Measurements from ENCODE around the gene KCNA2. TPM values are rescaled to one million over a fixed set of nuclear protein-coding genes. Genes with fewer than 3 reads are reported as not detected.

The KCNA2 gene
- total RNA-seq, 1 experiment from 2014 or later: not detected

DNA sequence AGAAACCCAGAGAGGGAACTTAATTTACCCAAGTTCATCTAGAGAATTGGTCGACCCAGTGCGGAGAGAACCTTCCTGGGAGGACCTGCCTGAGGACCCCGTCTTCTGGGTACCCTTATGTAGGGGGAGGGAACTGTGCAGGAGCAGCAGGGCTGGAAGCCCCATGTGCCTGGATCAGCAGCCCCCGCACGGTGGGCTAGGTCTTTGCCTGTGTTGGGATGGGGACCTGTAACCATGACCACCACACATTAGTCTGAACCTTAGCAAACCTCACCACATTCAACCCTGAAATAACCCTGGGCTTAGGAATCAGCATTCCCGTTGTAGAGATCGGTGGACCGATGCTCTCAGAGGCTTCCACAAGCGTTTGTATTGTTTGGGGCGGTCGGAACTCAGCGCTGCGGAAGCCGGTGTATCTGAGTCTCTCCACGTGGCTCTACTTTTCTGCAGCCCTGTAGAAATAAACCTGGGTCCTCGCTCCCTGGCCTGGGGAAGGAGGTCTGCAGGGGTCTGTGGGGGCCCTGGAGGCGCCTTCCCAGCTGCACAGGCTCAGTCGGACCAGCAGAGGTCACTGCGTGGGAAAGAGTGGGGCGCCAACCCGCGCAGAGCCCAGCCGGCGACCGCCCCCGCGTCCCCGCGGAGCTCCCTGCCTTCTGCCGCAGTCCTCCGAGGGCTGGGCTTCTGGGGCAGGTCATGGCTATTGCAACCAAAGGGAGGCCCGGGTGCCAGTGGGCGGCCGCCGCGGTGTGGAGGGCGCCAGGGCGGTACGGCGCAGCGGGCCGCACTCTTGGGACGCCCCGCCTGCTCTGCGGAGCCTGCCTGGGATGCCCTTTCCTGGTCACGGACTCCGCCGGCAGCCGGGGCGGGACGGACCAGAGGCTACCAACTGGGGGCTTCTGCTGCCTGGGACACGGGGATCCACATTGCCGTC is 51.0 kb downstream of the KCNA2 start:
- Histone ChIP-seq H3K4me1 (no peaks in the 10 kb centered on the region), H3K9me3 (replicated peaks) (no peaks in the 10 kb centered on the region), H3K27me3 (no peaks in the 10 kb centered on the region), H3K27ac (no peak overlapping the region), H3K36me3 (no peaks in the 10 kb centered on the region), H3K4me3 (no peak overlapping the region)
- no peak for DNase-seq

DNA sequence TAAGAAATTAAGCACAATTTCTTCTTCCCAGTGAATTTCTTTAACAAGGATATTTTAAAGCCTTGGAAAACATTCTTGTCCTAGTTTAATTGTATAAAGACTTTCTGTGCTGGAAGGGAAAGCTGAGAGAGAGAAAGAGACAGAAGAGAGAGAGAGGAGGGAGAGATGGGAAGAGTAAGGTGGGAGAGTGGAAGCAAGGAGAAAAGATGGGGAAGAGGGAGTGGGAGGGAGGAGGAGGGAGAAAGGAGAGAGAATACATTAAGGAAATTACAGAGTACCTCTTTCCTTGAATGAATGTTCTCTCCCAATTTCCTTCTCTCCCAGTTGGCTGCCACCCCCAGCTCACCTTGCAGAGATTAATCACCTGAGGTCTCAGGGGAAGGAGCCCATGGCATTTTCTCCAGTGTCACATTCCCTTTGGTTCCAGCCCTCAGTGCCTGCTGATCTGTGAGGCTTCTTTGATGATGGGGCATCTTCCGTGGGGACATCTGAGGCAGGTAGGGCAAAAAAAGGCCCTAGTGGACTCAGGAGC is 54.8 kb downstream of the KCNA2 start:
- peaks cover 9% of the 10 kb centered on the region; the same call in 1 of the 2 replicates for H3K27me3 ChIP-seq

DNA sequence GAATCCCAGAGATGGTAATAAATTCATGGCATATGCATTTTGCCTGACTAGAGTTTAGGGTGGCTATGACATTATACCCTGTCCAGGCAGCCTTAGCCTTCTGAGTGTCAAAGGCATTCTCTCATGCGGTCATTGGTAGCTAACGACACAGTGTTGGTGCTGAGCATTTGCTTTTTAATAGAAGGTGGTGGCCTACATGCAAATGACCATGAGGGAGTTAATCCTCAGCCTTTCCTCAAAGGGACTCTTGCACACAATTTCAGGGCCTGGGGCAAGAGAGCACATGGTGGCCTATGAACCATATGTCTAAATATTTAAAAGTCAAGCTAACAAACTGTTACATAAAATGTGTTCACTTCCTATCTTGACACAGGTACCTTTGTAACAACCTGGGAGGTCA is 56.3 kb downstream of the KCNA2 start:
- H3K4me1 ChIP-seq: no peaks in the 10 kb centered on the region
- H3K27me3 ChIP-seq: peaks cover 9% of the 10 kb centered on the region; the same call in 1 of the 2 replicates
- DNase-seq: no peak
- no peak overlapping the region for H3K4me3 ChIP-seq
- no peaks in the 10 kb centered on the region for H3K9me3 ChIP-seq (replicated peaks)
- no peak overlapping the region for H3K27ac ChIP-seq
- no peaks in the 10 kb centered on the region for H3K36me3 ChIP-seq

More for the DNA sequence above, 54.8 kb downstream of the KCNA2 start:
- DNase-seq: no peak
- Histone ChIP-seq H3K27ac (no peak overlapping the region), H3K4me3 (no peak overlapping the region), H3K4me1 (no peaks in the 10 kb centered on the region), H3K36me3 (no peaks in the 10 kb centered on the region), H3K9me3 (replicated peaks) (no peaks in the 10 kb centered on the region)

DNA sequence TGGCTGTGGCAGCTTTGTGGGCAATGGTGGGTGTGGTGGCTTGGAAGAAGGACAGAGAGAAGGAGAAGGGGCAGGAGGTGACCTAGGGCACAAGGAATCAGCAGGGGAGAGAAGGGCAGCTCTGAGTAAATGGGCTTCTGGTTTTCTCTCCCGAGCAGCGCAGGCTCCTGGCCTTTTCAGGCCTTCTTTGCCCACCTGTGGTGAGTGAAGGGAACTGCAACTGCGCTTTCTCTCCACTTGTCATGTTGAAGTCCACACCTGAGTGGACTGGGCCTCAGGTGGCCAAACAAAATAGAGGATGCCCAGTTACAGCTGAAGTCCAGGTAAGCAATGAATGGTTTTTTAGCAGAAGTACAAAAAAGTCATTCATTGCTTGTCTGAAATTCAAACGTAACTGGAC is 57.8 kb downstream of the KCNA2 start:
- H3K4me3 ChIP-seq: no peak overlapping the region
- no peak for DNase-seq
- no peak overlapping the region for H3K27ac ChIP-seq
- H3K9me3 ChIP-seq (replicated peaks): no peaks in the 10 kb centered on the region
- no peaks in the 10 kb centered on the region for H3K36me3 ChIP-seq
- H3K4me1 ChIP-seq: no peaks in the 10 kb centered on the region
- peaks cover 9% of the 10 kb centered on the region; the same call in 1 of the 2 replicates for H3K27me3 ChIP-seq

DNA sequence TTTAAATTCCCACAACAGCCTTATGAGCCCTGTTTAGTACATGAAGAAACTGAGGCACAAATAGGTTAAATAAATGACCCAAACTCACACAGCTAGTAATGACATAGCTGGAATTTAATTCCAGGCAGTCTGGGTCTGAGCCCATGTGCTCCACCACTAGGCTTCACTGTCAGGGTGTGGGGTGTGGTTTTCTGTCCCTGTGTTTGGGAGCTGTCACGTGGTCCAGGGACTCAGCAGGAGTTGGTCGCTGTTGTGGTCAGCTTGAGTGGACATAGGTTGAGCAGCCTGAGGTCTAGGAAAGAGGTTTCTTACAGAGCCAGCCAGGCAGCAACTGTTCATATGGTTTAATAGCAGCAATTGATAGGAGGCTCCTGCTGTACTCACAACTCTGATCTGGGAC is 59.1 kb downstream of the KCNA2 start:
- Histone ChIP-seq H3K4me1 (no peaks in the 10 kb centered on the region), H3K36me3 (no peaks in the 10 kb centered on the region), H3K9me3 (replicated peaks) (no peaks in the 10 kb centered on the region), H3K4me3 (no peak overlapping the region), H3K27ac (no peak overlapping the region), H3K27me3 (peaks cover 9% of the 10 kb centered on the region; the same call in 1 of the 2 replicates)
- DNase-seq: no peak

DNA sequence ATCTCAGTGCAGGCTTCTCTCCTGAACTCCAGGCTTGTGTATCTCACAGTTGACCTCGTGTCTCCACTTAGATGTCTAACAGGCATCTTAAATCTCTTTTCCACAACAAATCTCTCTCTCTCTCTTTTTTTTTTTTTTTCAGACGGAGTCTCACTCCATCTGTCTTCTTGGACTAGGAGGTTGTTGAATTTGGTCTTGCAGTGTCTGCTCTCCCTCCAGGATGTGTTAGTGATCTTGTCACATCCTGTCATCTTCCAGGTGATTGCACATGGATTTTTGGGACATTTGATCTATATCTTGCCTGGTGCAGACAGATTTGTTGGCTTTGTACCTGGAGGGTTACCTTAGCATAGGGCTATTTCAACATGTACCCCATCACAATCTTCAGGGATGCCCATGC is 60.7 kb downstream of the KCNA2 start:
- Histone ChIP-seq H3K36me3 (no peaks in the 10 kb centered on the region), H3K4me3 (no peak overlapping the region), H3K27me3 (peaks cover 9% of the 10 kb centered on the region; the same call in 1 of the 2 replicates), H3K27ac (no peak overlapping the region), H3K9me3 (replicated peaks) (no peaks in the 10 kb centered on the region), H3K4me1 (no peaks in the 10 kb centered on the region)
- DNase-seq: no peak

DNA sequence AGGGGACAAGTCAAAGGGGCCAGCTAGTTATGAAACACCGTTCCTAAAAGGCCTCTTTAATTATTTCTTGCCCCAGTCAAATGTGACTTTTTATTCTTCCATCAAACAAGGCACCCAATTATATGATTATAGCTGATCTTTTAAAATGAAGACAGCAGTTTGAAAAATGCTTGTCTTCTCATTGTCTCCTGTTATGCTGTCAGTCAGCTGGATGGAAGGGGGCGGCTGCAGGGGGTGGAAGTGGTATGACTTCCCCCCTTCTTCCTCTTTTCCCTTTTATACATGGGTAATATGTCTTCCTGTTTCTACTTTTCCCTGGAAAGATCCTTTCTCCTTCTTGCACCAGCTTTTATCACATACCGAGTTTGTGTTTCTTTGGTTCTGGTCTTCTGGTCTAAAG is 61.4 kb downstream of the KCNA2 start:
- Histone ChIP-seq H3K4me1 (no peaks in the 10 kb centered on the region), H3K36me3 (no peaks in the 10 kb centered on the region), H3K4me3 (no peak overlapping the region), H3K9me3 (replicated peaks) (no peaks in the 10 kb centered on the region), H3K27ac (no peak overlapping the region), H3K27me3 (peaks cover 9% of the 10 kb centered on the region; the same call in 1 of the 2 replicates)
- DNase-seq: no peak

Other genes starting within 250 kb of the KCNA2 start
- gene SLC16A4, start 215.3 kb downstream of the KCNA2 start, total RNA-seq (2014; rRNA removed; shearing (Covaris generic)): 4.7 and 4.9 TPM in 2 replicates
- 138 and 141 TPM in 2 replicates for gene LAMTOR5, start 198.7 kb downstream of the KCNA2 start, total RNA-seq (2014; rRNA removed; shearing (Covaris generic))
- gene PROK1, start 155.2 kb downstream of the KCNA2 start, total RNA-seq (2014; rRNA removed; shearing (Covaris generic)): not detected in 2 replicates
- not detected in 2 replicates for gene KCNA10, start 87.2 kb downstream of the KCNA2 start, total RNA-seq (2014; rRNA removed; shearing (Covaris generic))
- gene KCNA3, start 68.6 kb upstream of the KCNA2 start, total RNA-seq (2014; rRNA removed; shearing (Covaris generic)): not detected in 2 replicates